ENCODE data around the gene ZKSCAN5.
"Not testable (repeated sequence)": the region's sequence is repeated elsewhere in the genome, so short reads cannot be mapped to it uniquely, and the experiment has no call there.

ZKSCAN5 gene

DNA sequence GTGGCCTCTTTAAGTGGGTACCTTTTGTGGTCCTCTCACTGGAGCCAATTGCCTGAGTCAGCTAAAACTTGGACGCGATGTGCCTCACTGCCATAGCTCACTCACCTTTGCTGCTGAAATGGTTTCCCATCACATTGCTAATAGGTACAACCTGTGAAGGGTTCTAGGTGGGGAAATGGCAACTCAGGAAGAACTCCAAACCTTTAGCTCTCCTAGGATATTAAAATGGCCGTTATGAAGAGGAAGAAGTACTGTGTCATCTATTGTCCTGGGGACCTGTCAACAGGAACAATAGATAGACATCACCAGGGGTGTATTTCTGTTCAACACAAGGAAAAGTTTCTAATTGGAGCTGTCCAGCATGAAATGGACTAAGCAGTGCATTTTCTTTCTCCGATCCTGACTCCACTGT, 52.7 kb downstream of the ZKSCAN5 start:
- no peak for DNase-seq

DNA sequence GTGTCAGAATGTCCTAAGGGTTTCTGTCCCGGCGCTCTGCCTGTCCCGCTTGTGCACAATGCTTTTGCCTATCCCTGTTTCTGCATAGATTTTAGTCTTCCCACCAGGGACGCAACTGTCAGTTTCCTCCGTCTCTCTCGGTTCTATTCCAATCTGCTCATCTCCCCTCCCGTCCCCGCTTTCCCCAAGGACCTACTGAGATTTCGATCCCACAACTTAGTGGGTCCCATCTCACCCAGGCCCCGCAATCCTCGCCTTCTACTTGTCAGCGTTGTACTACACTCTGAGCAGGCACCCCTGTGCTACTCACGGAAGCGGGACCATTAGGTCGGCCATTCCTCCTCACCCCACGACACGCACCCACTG, 53.5 kb downstream of the ZKSCAN5 start:
- DNase-seq: no peak

DNA sequence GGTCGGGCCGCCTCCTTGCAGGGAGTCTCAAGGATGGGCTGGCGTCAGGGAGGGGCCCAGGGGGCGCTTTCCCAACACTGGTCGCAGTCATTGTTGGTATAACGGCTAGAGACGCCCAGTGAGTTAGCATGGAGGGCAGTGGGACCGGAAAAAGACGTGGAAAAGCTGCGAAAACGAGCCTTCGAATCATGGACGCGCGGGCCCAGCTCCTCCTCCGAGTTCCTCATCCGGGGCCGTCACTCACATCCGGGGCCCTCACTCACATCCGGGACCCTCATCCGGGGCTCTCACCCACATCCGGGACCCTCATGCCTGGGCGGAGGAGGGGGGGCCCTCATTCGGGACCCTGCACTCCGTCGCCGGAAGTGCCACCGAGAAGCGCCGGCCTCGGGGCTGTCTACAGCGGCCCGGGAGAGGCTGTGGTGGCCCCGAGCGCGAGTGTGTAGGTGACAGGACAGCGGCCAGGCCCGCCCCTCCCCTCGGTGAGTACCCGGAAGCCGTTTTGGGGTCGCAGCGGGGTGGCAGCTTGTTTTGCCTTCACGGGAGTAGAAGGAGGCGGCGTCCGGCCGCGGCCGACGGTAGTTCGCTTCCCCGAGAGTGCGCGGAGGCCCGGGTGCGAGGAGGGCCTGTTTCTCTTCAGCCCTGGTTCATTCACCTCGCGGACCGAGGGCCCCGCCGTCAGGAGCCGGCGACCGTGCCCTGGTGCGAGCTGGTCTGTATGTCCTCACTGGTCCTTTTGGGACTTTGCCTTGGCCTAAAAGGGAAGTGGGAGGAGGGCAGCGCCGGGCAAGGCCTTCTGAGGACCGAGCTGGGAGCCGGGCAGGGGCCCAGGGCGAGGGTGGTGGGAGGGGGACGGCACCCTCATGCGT, 54.1 kb downstream of the ZKSCAN5 start, which contains the start of gene ZNF655:
Gene ZNF655, plus strand, starts transcription at position 337 of the 869 bp plus-strand sequence. CDS start 1,918 bp downstream, outside the sequence.
- DNase-seq: peak; percentile 85 to 96 (median 90)

GRCh38 chr7:99559175-99559915, 54.9 kb downstream of the ZKSCAN5 start:
- DNase-seq: peak in 2 of 6 experiments; percentile 25 to 41

GRCh38 chr7:99560834-99561736, 56.6 kb downstream of the ZKSCAN5 start:
- no peak for DNase-seq

GRCh38 chr7:99561737-99562051, 57.2 kb downstream of the ZKSCAN5 start:
- DNase-seq: no peak

GRCh38 chr7:99562114-99562784, 57.8 kb downstream of the ZKSCAN5 start:
- DNase-seq: no peak

DNA sequence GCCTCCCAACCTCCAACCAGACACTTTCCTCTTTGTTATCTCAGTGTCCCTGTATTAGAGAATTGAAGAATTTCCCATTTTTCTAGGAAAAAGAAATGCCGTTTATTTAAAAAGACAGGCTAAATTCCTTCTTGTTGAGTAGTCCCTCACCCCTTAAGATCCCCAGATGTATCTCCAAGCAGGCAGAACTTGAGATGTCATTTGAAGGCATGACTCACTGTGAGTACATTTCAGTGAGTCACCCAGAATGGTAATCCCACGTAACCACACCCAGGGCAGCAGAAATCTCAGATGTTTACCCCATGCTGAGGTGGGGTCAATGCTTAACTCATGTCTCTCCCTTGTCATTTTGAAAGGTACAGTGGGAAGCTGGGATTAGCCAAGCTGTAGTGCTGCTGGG, 58.4 kb downstream of the ZKSCAN5 start:
- DNase-seq: no peak

- no peak for DNase-seq
Observed at GRCh38 chr7:99563650-99564049, 59.2 kb downstream of the ZKSCAN5 start.

- DNase-seq: not testable (repeated sequence)
Observed at GRCh38 chr7:99568770-99569169, 64.3 kb downstream of the ZKSCAN5 start.

DNA sequence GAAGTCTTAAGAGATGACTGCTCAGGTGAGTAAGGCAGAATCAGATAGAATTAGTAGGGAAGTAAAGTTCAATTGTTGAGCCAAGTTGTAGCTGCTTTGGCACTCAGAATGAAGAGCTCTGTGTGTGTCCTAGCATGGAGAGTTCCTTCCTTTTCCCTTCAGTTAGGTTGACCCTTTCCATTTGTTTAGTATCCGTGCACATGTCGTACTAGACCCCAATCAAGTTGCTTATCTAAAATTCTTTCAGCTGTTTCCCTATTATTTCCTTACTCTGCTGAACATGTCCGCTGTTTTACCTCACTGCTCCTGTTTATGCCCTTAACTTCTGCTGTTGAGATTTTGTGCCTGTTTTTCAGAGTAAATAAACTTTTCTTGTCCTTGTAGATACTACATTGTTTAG, 67.3 kb downstream of the ZKSCAN5 start:
- no peak for DNase-seq

DNA sequence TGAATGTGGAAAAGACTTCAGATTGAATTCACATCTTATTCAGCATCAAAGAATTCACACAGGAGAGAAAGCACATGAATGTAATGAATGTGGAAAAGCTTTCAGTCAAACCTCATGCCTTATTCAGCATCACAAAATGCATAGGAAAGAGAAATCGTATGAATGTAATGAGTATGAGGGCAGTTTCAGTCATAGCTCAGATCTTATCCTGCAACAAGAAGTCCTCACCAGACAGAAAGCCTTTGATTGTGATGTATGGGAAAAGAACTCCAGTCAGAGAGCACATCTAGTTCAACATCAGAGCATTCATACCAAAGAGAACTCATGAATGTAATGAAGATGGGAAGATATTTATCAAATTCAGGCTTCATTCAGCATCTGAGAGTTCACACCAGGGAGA, 68.8 kb downstream of the ZKSCAN5 start:
- DNase-seq: no peak

DNA sequence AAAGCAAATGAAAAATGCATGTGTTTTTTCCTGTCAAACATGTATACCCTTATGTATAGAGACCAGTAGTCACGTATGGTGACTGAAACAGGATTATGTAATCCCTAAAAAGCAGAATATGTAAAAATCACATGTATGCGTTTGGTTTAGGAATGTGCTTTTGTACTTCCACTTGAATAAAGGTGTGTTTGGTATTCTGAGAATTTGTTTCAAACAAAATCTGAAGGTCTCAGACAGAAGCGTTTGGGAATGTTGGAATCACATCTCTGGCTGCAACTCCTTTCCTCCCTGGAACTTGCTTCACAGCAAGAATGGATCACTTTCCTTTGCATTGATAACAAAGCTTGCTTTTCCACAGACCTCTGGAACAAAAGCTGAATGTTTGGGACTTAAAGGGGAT, 71.8 kb downstream of the ZKSCAN5 start:
- DNase-seq: no peak

GRCh38 chr7:99579281-99579955, 75.0 kb downstream of the ZKSCAN5 start:
- no peak for DNase-seq

GRCh38 chr7:99579956-99580777, 75.7 kb downstream of the ZKSCAN5 start:
- DNase-seq: peak; percentile 7 to 64 (median 51)

DNA sequence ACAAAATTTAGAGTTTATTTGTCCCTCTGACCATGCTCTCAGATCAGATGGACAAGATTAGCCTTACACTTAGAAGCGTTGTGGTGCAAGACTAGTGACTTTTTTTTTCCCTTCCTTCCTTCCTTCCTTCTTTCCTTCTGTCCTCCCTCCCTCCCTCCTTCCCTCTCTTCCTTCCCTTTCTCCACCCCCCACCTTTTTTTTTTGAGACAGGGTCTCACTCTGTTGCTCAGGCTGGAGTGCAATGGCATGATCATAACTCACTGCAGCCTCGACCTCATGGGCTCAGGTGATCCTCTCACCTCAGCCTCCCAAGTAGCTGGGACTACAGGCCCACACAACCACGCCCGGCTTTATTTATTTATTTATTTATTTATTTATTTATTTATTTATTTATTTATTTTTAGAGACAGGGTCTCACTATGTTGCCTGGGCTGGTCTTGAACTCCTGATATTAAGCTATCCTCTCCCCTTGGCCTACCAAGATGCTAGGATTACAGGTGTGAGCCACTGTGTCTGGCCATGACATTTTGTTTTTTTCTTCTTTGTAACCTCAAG, 76.4 kb downstream of the ZKSCAN5 start:
- not testable (repeated sequence) for DNase-seq

Measured in stimulated activated naive CD4-positive, alpha-beta T cell (primary cell).